Renal pelvis (tissue), 4 donors: ENCODE measurements around the gene TMEM53. TPM values are rescaled to one million over a fixed set of nuclear protein-coding genes. Genes with fewer than 3 reads are reported as not detected.
"Not testable (repeated sequence)": the region's sequence is repeated elsewhere in the genome, so short reads cannot be mapped to it uniquely, and the experiment has no call there.

ENCODE experiments used
- DNase-seq: peaks from one replicate; pipeline ENCODE4 v3.0.0-alpha.2; 2013
- polyA plus RNA-seq, 3 donors: library from polyadenylated mRNA; unstranded; fragments of 120-200 nt; gene quantifications; one replicate each; pipeline ENCODE4 v1.2.1, GENCODE V29; 2013; ENCODE audit not compliant: insufficient read length in 3 of 3

The TMEM53 gene
- polyA plus RNA-seq, 3 donors, result 13.3 to 17.0 (median 15.7) TPM

DNA sequence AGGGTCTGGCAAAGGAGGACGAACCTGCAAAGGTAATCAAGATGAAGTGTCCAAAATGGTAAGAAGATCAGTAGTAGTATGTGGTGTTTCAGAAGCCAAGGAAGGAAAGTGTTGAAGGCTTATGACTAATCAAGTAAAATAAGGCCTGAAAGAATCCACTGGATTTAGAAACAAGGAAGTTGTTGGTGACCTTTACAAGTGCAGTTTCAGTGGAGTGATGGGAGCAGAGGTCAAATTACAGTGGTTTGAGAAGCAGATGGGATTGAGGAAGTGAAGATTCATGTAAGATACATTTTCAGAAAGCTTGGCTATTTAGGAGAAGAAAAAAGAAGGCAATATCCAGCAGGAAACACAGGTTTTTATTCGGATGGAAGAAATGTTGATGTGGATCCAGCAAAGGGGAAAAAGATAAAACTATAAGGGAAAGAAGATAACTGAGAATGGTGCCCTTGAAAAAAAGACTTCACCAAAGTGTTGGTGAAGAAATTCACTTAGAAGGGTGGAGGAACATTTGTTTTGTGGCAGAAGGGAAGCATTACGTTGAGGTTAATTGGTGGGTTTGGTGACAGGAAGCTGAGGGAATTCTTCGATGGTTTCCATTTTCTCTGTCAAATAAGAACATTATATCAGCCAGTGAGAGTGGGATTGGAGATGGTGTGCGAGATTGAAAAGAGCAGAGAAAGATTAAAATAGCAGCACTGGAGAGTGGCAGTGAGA lies 2.4 kb upstream of the TMEM53 start:
- no peak for DNase-seq

GRCh38 chr1:44675186-44675585 lies 905 bp upstream of the TMEM53 start:
- DNase-seq, result no peak

- no peak for DNase-seq
These were observed 587 bp downstream of the TMEM53 start for GRCh38 chr1:44673675-44674112.

DNA sequence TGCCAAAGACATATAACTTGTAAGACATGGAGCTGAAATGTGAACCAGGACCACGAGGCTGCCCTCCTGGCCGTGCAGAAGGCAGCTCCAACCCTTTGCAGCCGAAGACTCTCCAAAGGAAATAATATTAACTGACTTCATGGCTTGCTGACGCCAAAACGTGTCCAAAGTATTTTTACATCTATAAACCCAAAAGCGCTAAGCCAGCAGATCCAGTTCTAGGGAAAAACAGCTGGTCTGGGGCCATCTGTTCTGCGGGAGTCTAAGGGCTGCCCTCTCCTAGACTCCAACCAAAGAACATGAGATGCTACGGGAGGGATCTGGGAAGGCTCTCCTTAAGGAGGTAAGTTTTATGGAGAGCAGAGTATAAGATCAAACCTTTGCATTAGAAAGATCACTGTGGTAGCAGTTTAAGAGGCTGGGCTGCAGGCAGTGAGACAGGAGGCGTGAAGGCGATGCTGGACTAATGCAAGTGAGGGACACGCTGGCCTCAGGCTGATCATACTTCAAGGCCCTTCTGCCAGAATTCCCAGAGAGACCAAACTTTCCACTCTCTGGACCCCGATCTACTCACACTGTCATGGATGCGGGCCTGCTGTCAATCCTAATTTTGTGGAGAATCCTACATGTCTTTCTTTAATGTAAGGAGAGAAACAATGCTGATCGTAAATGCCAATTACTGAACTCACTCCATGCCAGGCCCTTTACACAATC lies 1.2 kb downstream of the TMEM53 start:
- no peak for DNase-seq

- peak; percentile 38 for DNase-seq
These were observed 1.9 kb downstream of the TMEM53 start for GRCh38 chr1:44672254-44672955.

- no peak for DNase-seq
These were observed 3.3 kb downstream of the TMEM53 start for GRCh38 chr1:44670751-44671640.

DNA sequence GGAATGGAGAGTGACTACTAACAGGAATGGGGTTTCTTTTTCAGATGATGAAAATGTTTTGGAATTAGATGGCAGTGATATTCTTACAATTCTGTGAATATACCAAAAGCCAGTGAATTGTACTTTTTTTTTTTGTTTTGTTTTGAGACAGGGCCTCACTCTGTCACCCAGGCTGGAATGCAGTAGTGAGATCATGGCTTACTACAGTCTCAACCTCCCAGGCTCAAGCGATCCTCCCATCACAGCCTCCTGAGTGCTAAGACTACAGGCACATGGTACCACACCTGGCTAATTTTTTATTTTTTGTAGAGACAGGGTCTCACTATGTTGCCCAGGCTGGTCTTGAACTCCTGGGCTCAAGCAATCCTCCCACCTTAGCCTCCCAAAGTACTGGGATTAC lies 7.6 kb downstream of the TMEM53 start:
- not testable (repeated sequence) for DNase-seq

DNA sequence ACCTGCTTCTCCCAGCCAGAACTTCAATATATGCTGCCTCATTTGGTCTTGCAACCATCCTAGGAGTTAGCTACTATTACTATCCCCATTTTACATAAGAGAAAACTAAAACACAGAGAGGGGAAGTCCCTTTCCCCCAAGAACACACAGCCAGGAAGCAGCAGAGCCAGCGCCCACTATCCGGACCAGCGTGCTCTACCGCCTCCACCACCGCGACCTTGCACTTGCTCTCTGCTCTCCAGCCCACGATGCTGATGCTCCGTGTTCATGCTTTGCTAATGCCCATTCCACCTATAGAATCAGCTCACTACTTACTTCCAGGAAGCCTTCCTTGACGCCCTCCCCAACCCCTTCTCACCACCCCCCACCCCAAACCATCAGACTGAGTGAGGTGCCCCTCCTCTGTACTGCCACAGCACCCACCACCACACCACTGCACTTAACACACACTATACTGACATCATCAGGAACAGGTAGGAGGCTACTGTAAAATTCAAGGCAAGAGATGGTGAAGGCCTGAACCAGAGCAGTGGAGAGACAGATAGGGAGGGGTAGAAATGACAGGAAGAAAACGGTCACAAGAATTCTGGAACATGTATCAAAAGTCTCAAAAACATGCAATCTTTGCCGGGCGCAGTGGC lies 9.4 kb downstream of the TMEM53 start:
- no peak for DNase-seq

DNA sequence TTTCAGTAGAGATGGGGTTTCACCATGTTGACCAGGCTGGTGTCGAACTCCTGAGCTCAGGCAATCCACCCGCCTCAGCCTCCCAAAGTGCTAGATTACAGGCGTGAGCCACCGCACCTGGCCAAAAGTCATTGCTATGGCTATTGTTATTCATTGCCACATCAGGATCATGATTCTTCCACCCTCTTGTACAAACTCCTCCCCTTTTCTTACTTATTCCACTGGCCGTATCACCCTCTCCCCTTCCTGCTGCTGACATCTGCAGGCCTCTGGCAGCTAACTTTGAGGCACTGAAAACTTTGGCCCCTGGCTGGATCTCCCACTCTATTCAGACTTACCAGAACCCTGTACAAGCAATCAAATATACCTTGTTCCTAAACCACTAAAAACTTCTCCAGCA lies 10.9 kb downstream of the TMEM53 start:
- no peak for DNase-seq

GRCh38 chr1:44662683-44663030 lies 11.6 kb downstream of the TMEM53 start:
- no peak for DNase-seq

- DNase-seq, result peak; percentile 65
These were observed 12.2 kb downstream of the TMEM53 start for GRCh38 chr1:44661781-44662682.

DNA sequence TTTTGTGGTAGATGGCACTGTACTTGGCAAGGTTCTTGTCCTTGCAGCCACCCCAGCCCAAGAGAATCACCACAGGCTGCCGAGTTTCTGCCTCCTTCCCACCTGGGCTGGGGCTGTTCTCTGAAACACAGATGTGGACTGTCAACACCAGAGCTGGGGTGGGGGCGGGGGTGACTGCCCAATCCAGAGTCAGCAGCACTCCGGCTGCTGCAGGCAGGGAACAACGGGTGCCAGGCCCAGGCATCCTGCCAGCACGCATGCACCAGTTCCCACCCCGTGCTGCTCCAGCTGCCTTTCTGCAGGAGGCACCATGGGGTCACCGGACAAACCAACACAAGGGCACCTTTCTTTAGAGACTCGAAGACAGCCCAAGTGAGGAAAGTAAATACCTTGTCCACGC lies 14.1 kb downstream of the TMEM53 start:
- no peak for DNase-seq

GRCh38 chr1:44659566-44659965 lies 14.7 kb downstream of the TMEM53 start:
- no peak for DNase-seq

DNA sequence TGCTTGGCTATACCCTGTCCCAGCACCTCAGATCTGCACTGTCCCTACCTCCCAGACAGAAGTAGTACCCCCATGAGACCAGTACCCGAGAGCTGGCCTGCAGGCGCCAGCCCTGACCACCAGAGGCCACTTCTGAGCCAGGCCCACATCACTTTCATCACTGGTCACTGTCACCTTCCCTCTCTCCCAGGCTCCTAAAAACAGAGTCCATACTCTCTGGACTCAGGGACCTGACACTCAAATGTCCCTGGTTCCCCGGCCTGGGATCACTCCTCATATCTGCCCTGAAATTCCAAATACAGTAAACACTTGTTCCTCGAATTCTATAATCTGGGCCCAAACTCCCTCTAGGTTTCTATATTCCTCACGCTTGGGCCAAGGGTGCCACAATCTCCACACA lies 18.7 kb downstream of the TMEM53 start:
- no peak for DNase-seq

DNA sequence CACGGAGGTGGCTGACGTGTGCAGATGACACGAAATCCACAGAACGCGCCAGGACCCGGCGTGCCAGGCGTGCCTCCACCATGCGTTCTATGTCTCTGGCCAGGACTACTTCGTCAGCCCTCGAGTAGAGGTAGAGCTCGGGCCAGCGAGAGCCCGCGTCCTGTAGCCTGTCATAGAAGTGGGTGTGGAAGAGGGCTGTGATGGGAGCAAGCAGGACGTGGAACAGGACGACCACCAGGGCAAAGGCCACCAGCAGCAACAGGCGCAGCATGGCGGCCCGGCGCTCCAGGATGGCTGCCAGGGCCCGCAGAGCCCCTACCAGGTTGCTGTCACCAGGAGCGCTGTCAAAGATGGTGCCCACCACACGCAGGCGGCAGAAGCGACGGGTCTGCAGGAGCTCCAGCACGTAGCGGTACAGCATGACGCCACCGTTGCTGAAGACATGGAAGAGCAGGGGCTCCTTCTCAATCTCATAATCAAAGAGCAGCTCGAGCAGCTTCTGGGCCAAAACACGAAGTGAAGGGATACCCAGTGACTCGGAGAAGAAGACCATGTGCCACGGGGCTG lies 19.6 kb downstream of the TMEM53 start:
- DNase-seq, result no peak

GRCh38 chr1:44653107-44653964 lies 20.9 kb downstream of the TMEM53 start:
- no peak for DNase-seq

DNA sequence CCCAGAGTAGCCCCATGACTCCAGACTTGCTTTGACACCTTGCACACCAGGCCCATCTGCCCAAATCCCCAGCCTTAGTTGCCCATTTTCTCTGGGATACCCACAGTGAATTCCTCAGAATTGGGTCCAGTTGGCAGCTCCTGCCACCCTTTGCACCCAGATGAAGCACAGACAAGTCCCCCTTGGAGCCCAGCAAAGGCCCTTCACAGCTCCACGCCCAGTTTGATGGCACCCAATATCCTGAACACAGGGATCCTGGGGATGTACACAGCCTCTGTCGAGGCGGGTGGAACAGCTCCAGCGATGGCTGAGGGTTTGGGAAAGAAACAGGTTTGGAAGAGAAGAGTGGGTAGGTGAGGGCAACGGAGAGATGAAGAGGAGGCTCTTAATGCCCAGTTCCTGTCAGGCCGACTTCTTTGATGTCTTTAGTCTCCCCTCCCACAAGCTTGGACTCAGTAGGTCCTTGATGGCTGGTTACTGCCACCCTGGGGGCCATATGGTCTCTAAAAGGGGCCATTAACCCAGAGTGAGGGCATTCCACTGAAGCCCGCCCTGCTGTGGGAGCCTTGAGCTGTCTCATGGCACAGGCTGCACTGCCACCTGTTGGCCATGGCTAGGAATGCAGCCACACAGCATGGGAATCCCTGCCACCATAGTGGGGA lies 21.7 kb downstream of the TMEM53 start:
- no peak for DNase-seq

DNA sequence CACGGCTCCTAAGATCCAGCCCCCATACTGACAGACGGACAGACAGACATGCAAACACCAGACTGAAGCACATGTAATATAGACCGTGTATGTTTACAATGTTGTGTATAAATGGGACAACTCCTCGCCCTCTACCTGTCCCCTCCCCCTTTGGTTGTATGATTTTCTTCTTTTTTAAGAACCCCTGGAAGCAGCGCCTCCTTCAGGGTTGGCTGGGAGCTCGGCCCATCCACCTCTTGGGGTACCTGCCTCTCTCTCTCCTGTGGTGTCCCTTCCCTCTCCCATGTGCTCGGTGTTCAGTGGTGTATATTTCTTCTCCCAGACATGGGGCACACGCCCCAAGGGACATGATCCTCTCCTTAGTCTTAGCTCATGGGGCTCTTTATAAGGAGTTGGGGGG lies 23.2 kb downstream of the TMEM53 start:
- DNase-seq, result no peak
